ENCODE measurements around the gene ABCB4. TPM values are rescaled to one million over a fixed set of nuclear protein-coding genes. Genes with fewer than 3 reads are reported as not detected.

Gene ABCB4
- total RNA-seq, 1 experiment from 2014 or later: 0.20 TPM

GRCh38 chr7:87354749-87355148 is 120.7 kb downstream of the ABCB4 start:
- Histone ChIP-seq H3K23me2 (ENCODE audit: insufficient read length, low read depth, low read length, poor library complexity, severe bottlenecking) (no peaks in the 10 kb centered on the region), H3K27ac (ENCODE audit: insufficient read length, low read depth, low read length) (no peak overlapping the region), H4K91ac (ENCODE audit: insufficient read length, low read depth, low read length) (no peak overlapping the region), H2BK12ac (ENCODE audit: insufficient read length, low read depth, low read length) (no peak overlapping the region), H3K18ac (ENCODE audit: insufficient read length, low read depth, low read length) (no peak overlapping the region), H3K9ac (ENCODE audit: extremely low read depth, insufficient read length, low read length) (no peak overlapping the region), H2BK15ac (ENCODE audit: low read depth, low read length) (no peak overlapping the region), H3K79me2 (ENCODE audit: insufficient read depth, low read length) (no peaks in the 10 kb centered on the region), H3K4me2 (ENCODE audit: insufficient read depth, insufficient read length, low read length) (no peak overlapping the region), H3K4ac (ENCODE audit: low read depth, low read length) (no peak overlapping the region), H3K79me1 (ENCODE audit: insufficient read depth, low read depth, low read length, poor library complexity, severe bottlenecking) (no peaks in the 10 kb centered on the region), H3T11ph (ENCODE audit: low read length) (no peak overlapping the region), H3K23ac (ENCODE audit: insufficient read length, low read depth, low read length) (no peak overlapping the region), H3K14ac (ENCODE audit: insufficient read depth, low read length) (no peak overlapping the region), H4K5ac (ENCODE audit: insufficient read length, low read depth, low read length) (no peak overlapping the region), H2AFZ (ENCODE audit: low read length) (no peak overlapping the region), H2BK120ac (ENCODE audit: low read depth, low read length, poor library complexity, severe bottlenecking) (no peak overlapping the region), H2BK20ac (ENCODE audit: low read depth, low read length, poor library complexity, severe bottlenecking) (no peak overlapping the region), H4K8ac (replicated peaks; ENCODE audit: insufficient read length, low read depth, low read length) (no peak overlapping the region), H3K9me3 (ENCODE audit: control insufficient read depth, low read depth, low read length) (peaks cover 33% of the 10 kb centered on the region), H3K4me1 (ENCODE audit: insufficient read depth, low read length) (no peaks in the 10 kb centered on the region), H3K27me3 (ENCODE audit: insufficient read depth, low read length) (no peaks in the 10 kb centered on the region), H4K20me1 (ENCODE audit: control insufficient read depth, insufficient read depth, insufficient read length) (no peaks in the 10 kb centered on the region), H2BK5ac (ENCODE audit: insufficient read length, low read length) (no peak overlapping the region), H3K56ac (ENCODE audit: insufficient read length, low read depth, low read length) (no peak overlapping the region), H2AK5ac (ENCODE audit: insufficient read length, low read length) (no peak overlapping the region)
- H3K9me3 Mint-ChIP-seq: peaks cover 48 to 60% of the 10 kb centered on the region in 2 experiments
- DNase-seq: no peak
- TF ChIP-seq CTCF (conservative IDR thresholded peaks at IDR 0.05): no peak
- H3K36me3 Mint-ChIP-seq (ENCODE audit: insufficient read depth in 1 of 3, low read depth in 3 of 3): peaks cover 62 to 91% (median 85%) of the 10 kb centered on the region in 3 experiments
- no peak overlapping the region for H3K27ac Mint-ChIP-seq
- H3K4me1 Mint-ChIP-seq: peaks cover 9% of the 10 kb centered on the region in 2 experiments; a peak in 3 of 4 replicates
- H3K4me3 Mint-ChIP-seq: no peak overlapping the region
- H3K27me3 Mint-ChIP-seq (ENCODE audit: low read depth): no peaks in the 10 kb centered on the region
- WGBS (ENCODE audit: extremely low coverage, insufficient read length, low lambda C conversion rate): no CpG with 5 or more reads among the region's 3 CpGs

Other genes starting within 250 kb of the ABCB4 start
- gene CROT, start 130.0 kb downstream of the ABCB4 start, total RNA-seq (2021): 6.0 and 6.2 TPM in 2 replicates
- gene ABCB1, start 125.2 kb upstream of the ABCB4 start, total RNA-seq (2021): 0.15 and 0.33 TPM in 2 replicates
- 0.37 and 0.44 TPM in 2 replicates for gene RUNDC3B, start 152.7 kb upstream of the ABCB4 start, total RNA-seq (2021)